Heart left ventricle (tissue), 13 donors: Measurements from ENCODE around the gene ANKRD22.

Experiments used
- POLR2A ChIP-seq, 2 donors: fragments of 450-650 bp; IDR thresholded peaks; one replicate each; pipeline ENCODE4 v1.6.1; 2017; ENCODE audit warnings: antibody characterized with exemption in 2 of 2, mild to moderate bottlenecking in 2 of 2, moderate library complexity in 2 of 2
- TF ChIP-seq, protein P1 (sequence below), 12 donors: fragments of 200-600 bp; sonication (generic) in 4 of 12; IDR thresholded peaks; one replicate each; pipeline versions ENCODE4 v1.5.0 to v1.8.0; 2018 to 2022; ENCODE audit warnings: antibody characterized with exemption in 12 of 12, mild to moderate bottlenecking in 5 of 12
- donor health status: ischemic (EF 13 %, LVEDD 7.1; RV severe dilation, severe dysfunction).
- donor health status: DM: no; HTN: yes; CAD: no.
- donor health status: DM: no; HTN: no; CAD: no.
- donor health status: ischemic (EF 25% LVEDD 6.9; RV normal size, moderate dysfunction).
- donor health status: ischemic (EF 25% LVEDD 5.7; RV mildly dilated, moderate dysfunction).
- donor health status: ischemic (EF 35%, LVEDD 5.7; RV mildly dilated, moderate dysfunction).
- donor health status: nonischemic (EF 11% LVEDD 7.7; RV severe dilation, severe dysfunction).
- donor health status: DM: yes; HTN: yes; CAD: no.
- donor health status: PGD.
- donor health status: ischemic (EF 29% LVEDD 5.4; RV normal size, mild dysfunction).
- donor health status: nonischemic (EF 23%, LVEDD 6.1; RV moderate dilation, normal function).

DNA sequence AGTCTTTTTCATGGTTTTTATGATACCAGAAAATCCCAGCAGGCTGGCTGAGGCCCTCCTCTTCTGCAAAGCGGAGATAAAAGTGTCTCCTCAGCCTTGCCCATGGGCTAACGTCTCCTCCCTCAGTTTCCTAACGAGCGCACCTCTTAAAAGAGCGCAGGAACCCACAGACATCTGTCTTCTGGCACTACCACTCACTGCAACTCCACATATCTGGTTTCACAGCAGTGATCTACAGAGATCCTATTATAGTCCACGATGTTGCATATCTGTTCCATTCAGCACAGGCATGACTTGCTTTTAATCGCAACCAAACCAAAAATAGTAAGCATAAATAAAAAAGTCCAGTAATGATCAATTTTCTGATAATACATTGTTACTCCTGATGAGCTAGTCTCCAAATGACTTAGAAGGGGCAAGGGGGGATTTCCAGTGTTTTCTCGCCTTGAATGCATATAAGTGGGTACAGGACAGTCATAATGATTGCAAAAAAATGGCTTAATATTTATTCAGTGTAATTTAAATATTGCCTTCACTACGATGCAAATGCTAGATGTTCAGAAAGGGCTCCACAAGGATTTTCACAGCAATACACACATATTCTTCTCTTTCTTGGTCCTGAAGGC lies 20.9 kb downstream of the ANKRD22 start:
- TF ChIP-seq, protein P1, sequence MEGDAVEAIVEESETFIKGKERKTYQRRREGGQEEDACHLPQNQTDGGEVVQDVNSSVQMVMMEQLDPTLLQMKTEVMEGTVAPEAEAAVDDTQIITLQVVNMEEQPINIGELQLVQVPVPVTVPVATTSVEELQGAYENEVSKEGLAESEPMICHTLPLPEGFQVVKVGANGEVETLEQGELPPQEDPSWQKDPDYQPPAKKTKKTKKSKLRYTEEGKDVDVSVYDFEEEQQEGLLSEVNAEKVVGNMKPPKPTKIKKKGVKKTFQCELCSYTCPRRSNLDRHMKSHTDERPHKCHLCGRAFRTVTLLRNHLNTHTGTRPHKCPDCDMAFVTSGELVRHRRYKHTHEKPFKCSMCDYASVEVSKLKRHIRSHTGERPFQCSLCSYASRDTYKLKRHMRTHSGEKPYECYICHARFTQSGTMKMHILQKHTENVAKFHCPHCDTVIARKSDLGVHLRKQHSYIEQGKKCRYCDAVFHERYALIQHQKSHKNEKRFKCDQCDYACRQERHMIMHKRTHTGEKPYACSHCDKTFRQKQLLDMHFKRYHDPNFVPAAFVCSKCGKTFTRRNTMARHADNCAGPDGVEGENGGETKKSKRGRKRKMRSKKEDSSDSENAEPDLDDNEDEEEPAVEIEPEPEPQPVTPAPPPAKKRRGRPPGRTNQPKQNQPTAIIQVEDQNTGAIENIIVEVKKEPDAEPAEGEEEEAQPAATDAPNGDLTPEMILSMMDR (IDR thresholded peaks at IDR 0.05): no peak
- no peak for TF ChIP-seq POLR2A (IDR thresholded peaks at IDR 0.05)
